HG03460 (cell line): ENCODE results near the gene ERG.

Experiments
- ATAC-seq: cut with Tn5 transposase; IDR thresholded peaks from one replicate; pipeline ENCODE4 v1.9.1; 2021; ENCODE audit not compliant: unreplicated experiment

The ERG gene

DNA sequence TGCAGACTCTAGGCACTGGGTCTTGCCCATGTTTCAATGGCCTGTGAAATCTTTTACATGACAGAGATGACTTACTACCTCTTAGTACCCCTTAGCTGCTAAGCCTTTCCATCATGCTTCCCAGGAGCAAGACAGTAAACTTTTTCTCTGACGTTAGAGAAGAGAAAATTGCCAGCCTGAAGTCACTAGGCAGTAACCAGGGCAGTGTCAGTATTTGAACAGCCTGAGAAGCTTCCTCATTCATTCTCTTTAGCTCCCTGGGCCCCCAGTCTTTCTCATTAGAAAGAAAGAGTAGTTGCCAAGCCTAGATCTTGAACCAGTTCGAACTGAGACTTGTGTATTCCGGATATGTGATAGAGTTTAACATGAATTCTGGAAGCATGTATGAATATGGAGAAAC, 99.2 kb downstream of the ERG start:
- no peak for ATAC-seq

GRCh38 chr21:38396325-38396724, 102.0 kb downstream of the ERG start:
- ATAC-seq: no peak

DNA sequence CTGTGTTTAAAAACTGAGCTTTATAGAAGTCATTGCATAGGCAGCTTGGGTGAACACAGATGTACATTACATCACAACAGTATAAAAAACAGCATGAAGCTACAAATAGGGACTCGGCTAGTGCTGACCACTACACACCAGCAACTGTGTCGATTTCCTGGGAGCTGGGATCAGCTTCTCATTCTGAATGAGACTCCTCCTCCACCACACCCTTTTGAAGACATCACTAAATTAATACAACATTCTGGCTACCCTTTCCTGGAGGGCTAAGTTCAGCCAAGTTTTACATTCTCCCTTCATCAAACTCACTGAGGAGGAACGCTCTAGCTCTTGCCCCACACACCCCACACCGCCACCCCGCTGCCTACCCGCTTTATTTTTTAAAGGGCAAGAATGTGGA, 102.7 kb downstream of the ERG start:
- ATAC-seq: no peak

- no peak for ATAC-seq
Observed at GRCh38 chr21:38392661-38393060, 105.6 kb downstream of the ERG start.

DNA sequence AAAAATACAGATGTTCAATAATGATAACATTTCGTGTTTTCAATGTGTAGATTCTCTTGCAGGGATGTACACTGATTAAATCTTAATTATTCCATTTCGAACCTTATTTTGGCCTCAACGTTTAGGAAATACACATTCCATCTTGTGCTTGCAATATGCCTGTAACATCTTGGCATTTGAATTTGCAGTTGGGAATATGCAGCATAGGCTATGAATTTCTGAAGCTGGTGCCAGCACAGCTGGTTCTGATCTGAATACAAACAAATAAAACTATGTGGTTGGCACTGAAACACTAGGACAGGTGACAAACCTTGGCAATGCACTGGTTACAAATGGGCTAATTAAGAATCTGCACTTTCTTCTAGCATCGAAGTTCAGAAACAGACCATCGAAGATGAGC, 108.4 kb downstream of the ERG start:
- ATAC-seq: no peak

DNA sequence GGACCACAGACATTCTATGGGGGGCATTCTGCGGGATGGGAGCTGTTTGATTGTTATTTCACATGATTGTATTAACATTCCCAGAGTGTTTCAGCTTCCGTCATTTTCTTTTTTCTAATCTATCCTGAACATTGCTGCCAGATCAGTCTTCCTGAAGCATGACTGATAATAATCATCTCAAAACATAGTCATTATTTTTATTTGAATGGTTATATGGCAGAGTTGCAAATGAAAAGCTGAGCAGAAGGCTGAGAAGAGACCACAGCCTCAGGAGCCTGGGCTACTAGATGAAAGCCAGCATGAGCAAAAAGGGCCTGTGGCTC, 109.0 kb downstream of the ERG start:
- ATAC-seq: no peak

DNA sequence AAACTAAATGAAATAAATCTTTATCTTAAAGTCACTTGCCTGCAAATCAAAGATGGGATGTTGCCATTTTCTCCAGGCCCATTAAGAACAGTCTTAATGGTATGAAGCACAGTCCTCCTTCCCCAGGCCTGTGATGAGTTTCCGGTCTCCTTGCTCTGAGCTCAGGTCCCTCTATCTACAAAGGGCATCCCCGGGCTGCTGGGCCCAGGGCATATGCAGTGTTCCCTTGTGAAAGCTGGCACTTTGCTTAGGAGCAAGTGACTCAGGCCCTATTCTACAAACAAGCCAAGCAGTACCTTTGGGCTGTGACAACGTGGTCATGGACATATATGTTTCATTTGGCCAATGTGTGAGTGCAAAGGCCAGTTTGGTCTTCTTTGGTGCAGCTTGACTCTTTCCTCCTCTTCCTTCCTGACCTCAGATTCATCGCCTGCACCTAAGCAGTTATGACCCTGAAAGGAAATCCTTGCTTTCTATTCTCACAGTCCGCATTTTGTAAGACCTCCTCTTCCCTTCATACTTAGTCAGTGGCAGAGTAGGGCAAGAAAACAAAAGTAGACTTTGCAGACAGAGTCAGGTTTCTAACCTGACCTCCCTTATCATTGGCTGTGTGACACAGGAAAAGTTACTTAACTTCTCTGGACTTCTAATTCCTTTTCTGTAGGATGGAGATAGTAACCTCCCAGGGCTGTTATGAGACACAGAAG, 109.5 kb downstream of the ERG start:
- ATAC-seq: no peak

DNA sequence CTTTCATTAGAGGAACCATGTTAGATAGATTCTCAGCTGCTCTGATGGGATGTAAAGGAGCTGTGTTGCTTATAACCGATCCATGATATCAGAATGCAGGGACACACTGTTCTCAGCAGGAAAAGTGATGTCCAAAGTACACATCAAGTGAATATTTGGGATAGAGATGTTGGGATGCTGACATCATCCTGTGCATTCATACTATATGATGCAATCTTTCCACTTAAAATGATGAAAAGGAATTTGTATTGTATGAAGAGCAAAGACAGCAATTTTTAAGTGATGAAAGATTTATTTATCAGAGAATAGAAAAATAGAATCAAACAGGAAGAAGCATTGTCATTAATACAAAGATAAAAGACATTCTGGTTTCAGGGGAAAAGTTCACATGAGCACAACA, 110.1 kb downstream of the ERG start:
- no peak for ATAC-seq

DNA sequence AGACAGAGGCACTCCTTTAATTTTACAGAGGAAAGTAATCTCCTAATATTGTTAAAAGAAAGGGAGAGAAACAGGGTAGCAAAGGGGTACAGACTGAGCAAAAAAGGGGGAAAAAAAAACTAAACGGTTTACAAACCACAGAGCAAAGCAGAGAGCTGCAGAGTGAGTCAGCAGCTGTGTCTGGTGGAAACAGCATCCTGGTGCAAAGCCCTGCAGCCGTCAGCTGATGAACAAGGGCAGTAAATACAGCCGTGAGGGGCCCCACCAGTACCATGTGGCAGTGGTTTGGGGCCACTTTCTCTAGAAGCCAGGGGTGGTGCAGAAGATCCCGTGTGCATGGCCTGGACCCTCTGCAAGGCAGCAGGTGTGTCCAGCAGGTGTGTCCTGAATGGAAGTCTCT, 111.3 kb downstream of the ERG start:
- no peak for ATAC-seq

- ATAC-seq: no peak
Observed at GRCh38 chr21:38385427-38386175, 112.7 kb downstream of the ERG start.

GRCh38 chr21:38384675-38385426, 113.4 kb downstream of the ERG start:
- ATAC-seq: no peak

DNA sequence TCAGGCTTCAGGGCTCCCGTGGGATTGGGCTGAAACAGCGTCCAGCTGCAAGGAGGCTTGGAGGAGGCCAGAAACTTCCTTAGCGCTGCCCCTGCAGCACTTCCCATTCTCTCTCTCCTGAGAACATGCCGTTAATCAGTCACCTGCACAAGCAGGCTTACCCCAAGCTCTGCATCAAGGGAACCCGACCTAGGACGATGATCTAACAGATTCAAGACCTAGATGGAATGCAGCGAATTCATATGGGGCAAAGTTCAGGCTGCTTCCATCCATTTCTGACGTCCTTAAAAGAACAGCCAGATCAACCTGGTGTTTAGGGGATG, 114.1 kb downstream of the ERG start:
- ATAC-seq: no peak

DNA sequence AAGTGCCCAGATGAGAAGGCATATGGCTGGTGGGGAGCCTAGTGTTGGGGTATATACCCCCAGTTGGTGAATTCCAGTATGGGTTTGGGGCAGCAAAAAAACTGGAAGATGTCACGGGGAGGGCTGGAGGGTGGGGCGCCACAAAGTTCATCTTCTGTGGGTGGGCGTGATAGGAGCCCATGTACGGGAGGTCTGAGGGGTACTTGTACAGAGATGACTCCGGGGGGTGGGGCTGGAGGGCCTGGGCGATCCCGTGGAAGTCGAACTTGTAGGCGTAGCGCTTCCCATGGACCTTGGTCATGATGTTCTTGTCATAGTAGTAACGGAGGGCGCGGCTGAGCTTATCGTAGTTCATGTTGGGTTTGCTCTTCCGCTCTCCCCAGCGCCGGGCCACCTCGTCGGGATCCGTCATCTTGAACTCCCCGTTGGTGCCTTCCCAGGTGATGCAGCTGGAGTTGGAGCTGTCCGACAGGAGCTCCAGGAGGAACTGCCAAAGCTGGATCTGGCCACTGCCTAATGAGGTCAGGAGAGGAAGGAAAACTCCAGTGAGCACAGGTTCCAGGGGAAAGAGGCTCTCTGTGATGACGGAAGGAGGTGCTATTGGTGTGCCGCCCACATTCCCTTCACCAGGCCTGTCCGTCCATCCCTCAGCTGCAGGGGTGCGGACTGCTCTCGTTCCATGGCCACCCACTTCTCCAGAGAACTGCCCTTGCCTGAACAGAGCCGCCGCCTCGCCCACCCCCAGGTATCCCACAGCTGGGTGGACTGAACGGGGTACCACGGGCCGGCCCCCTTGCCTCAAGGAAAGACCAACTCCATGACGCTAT, 114.7 kb downstream of the ERG start:
- no peak for ATAC-seq

DNA sequence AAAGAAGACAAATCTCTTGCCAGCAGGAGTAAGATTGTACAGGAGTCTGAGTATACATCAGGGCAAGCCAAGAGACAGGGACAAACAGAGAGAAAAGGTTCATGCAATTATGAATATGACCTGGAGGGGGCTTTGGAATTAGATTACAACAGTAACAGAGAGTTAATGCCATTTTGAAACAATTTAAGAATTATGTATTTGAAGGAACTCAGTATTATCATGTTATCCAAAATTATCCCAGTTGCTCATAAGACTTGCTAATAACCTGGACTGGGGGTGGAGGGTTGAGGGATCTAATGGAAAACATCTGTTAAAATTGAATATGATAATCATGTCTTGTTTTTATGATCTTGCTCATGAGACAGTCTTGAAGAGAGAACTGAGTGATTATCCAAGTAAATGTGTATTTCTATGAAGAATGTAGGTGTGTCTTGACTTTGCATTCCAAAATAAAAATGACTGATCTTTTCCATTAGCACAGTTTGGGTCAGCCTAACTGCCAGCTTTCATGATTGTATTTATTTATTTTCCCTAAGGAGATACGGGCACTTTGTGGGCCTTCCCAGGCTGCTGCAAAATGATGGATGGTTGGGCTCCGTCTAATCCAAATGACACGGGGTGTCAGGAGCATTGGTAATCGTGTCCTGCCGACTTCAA, 117.7 kb downstream of the ERG start:
- ATAC-seq: no peak

- ATAC-seq: no peak
Observed at GRCh38 chr21:38379147-38379546, 119.1 kb downstream of the ERG start.

GRCh38 chr21:38377165-38378088, 120.8 kb downstream of the ERG start:
- no peak for ATAC-seq

DNA sequence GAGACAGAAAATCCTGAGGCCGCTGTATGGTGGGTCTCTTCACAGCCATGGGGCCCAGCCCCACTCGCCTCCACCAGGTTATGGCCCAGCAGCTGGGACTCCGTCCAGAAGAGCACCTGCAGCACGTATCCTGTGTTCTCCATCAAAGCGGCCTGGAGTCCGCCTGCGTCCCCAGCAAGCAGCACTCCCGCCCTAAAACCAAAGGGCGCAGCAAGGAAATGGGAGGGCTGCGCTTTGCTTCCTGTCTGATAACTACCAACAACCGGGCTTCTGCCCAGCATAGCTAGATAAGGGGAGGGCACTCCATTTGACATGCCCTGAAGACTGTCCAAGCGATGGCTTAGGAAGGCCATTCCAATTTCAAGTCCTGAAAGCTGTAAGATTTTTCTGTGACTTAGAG, 121.6 kb downstream of the ERG start:
- no peak for ATAC-seq

DNA sequence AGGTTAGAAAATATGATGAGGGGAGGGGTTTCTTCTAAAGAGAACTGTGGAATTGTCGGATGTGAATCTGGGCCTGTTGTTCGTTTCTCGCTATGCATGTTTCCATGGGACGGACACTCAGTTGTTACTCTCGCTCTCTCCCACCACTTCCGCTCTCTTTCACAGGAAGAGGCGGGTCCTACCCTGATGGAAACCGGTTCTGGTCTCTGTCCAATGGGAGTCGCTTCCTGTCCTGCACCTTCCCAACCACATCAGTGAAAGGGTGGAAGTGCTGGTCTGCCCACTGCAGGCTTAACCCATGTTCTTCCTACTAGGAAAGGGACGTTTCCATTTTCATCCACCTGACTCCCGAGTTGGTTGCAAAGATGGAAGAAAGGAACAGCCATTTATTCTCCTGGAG, 122.0 kb downstream of the ERG start:
- no peak for ATAC-seq

GRCh38 chr21:38367646-38368045, 130.6 kb downstream of the ERG start:
- ATAC-seq: no peak

DNA sequence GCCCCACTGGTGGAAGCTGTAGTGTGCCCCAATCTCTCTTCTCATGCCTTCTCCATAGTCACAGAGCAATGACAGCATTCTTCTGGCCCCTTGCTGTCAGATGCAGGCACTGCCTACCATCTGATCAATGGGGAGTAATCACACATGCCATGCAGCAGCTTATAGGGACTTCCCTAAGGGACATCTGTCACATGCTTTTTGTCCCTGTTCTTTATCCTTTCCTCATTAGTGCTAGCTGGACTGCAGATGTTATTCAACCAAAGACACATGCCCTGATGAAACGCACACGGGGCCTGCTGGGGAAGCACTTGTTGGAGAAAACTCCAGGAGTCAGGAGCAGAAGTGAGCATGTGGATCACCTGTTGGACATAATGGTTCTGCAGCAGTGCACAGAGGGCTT, 132.8 kb downstream of the ERG start:
- ATAC-seq: no peak
